ENCODE data around the gene DTHD1. TPM values are rescaled to one million over a fixed set of nuclear protein-coding genes. Genes with fewer than 3 reads are reported as not detected.

Gene DTHD1
- total RNA-seq, 6 experiments from 2014 or later, result not detected

GRCh38 chr4:36283912-36284465 lies 2.6 kb downstream of the DTHD1 start:
- Mint-ChIP-seq H3K9me3 (peaks cover 22% of the 10 kb centered on the region), H3K36me3 (ENCODE audit: low read depth) (no peaks in the 10 kb centered on the region; the same call in 1 of the 2 replicates), H3K27ac (no peak overlapping the region), H3K4me1 (ENCODE audit: low read depth) (no peaks in the 10 kb centered on the region), H3K4me3 (no peak overlapping the region), H3K27me3 (ENCODE audit: insufficient read depth) (no peaks in the 10 kb centered on the region; the same call in none of the 2 replicates)
- no peak for DNase-seq
- TF ChIP-seq CTCF (IDR thresholded peaks at IDR 0.05), result no peak

GRCh38 chr4:36285784-36286480 lies 4.5 kb downstream of the DTHD1 start:
- no peaks in the 10 kb centered on the region; the same call in 1 of the 2 replicates for H3K36me3 Mint-ChIP-seq (ENCODE audit: low read depth)
- TF ChIP-seq CTCF (IDR thresholded peaks at IDR 0.05), result no peak
- H3K9me3 Mint-ChIP-seq, result peaks cover 15% of the 10 kb centered on the region
- DNase-seq, result no peak
- H3K27ac Mint-ChIP-seq, result no peak overlapping the region
- H3K4me1 Mint-ChIP-seq (ENCODE audit: low read depth), result no peaks in the 10 kb centered on the region
- no peak overlapping the region for H3K4me3 Mint-ChIP-seq
- H3K27me3 Mint-ChIP-seq (ENCODE audit: insufficient read depth), result no peaks in the 10 kb centered on the region; the same call in none of the 2 replicates

- no peaks in the 10 kb centered on the region for H3K4me1 Mint-ChIP-seq (ENCODE audit: low read depth)
- no peak overlapping the region for H3K27ac Mint-ChIP-seq
- no peak for DNase-seq
- H3K27me3 Mint-ChIP-seq (ENCODE audit: insufficient read depth), result no peaks in the 10 kb centered on the region; the same call in none of the 2 replicates
- H3K36me3 Mint-ChIP-seq (ENCODE audit: low read depth), result no peaks in the 10 kb centered on the region; the same call in 1 of the 2 replicates
- TF ChIP-seq CTCF (IDR thresholded peaks at IDR 0.05), result no peak
- no peak overlapping the region for H3K4me3 Mint-ChIP-seq
- peaks cover 16% of the 10 kb centered on the region for H3K9me3 Mint-ChIP-seq
Measured at GRCh38 chr4:36286481-36286871, 5.1 kb downstream of the DTHD1 start.

GRCh38 chr4:36288731-36289426 lies 7.5 kb downstream of the DTHD1 start:
- Mint-ChIP-seq H3K9me3 (peaks cover 21% of the 10 kb centered on the region), H3K27me3 (ENCODE audit: insufficient read depth) (no peaks in the 10 kb centered on the region; the same call in none of the 2 replicates), H3K4me1 (ENCODE audit: low read depth) (no peaks in the 10 kb centered on the region), H3K36me3 (ENCODE audit: low read depth) (no peaks in the 10 kb centered on the region; the same call in 1 of the 2 replicates), H3K27ac (no peak overlapping the region), H3K4me3 (no peak overlapping the region)
- TF ChIP-seq CTCF (IDR thresholded peaks at IDR 0.05), result no peak
- no peak for DNase-seq

- no peak for DNase-seq
- Mint-ChIP-seq H3K36me3 (ENCODE audit: low read depth) (no peaks in the 10 kb centered on the region; the same call in 1 of the 2 replicates), H3K4me3 (no peak overlapping the region), H3K27me3 (ENCODE audit: insufficient read depth) (no peaks in the 10 kb centered on the region; the same call in none of the 2 replicates), H3K4me1 (ENCODE audit: low read depth) (no peaks in the 10 kb centered on the region), H3K9me3 (peaks cover 21% of the 10 kb centered on the region), H3K27ac (no peak overlapping the region)
- no peak for TF ChIP-seq CTCF (IDR thresholded peaks at IDR 0.05)
Measured at GRCh38 chr4:36290641-36291040, 9.2 kb downstream of the DTHD1 start.
